Transverse colon (tissue), 4 donors: ENCODE measurements around the gene MRNIP. TPM values are rescaled to one million over a fixed set of nuclear protein-coding genes. Genes with fewer than 3 reads are reported as not detected.

Experiments used
- DNase-seq: peaks from one replicate; pipeline ENCODE4 v3.0.0-alpha.2; 2019
- H3K27ac ChIP-seq, 4 donors: fragments of 200-600 bp; sonication (generic); 2 replicates each; pipeline ENCODE4 v1.5.1; 2016 to 2018; ENCODE audit warnings: inconsistent platforms in 4 of 4
- H3K27me3 ChIP-seq: fragments of 200-600 bp; sonication (generic); 2 replicates; pipeline ENCODE4 v1.5.1; 2017; ENCODE audit warnings: inconsistent platforms
- H3K36me3 ChIP-seq, 4 donors: fragments of 200-600 bp; sonication (generic); 2 replicates each; pipeline ENCODE4 v1.5.1; 2017 to 2019; ENCODE audit warnings: inconsistent platforms in 4 of 4
- H3K4me1 ChIP-seq, 4 donors: fragments of 200-600 bp; sonication (generic); 2 replicates each; pipeline ENCODE4 v1.5.1; 2017 to 2020; ENCODE audit warnings: inconsistent platforms in 4 of 4
- H3K4me3 ChIP-seq, 4 donors: fragments of 200-600 bp; sonication (generic); 1 replicate in 1 of 4; 2 replicates in 3 of 4; pipeline versions ENCODE4 v1.5.1 to v1.6.1; 2017 to 2019; ENCODE audit warnings: inconsistent platforms in 4 of 4
- H3K9me3 ChIP-seq, 2 donors: fragments of 200-600 bp; sonication (generic); 2 replicates each; pipeline ENCODE4 v1.5.1; 2017 to 2019; ENCODE audit warnings: inconsistent platforms in 2 of 2
- EP300 ChIP-seq: sonication (generic); formaldehyde crosslinking; IDR thresholded peaks from one replicate; pipeline ENCODE4 v1.6.1; 2017; ENCODE audit warnings: antibody characterized with exemption, low read depth
- POLR2A ChIP-seq: fragments of 450-650 bp; IDR thresholded peaks from one replicate; pipeline ENCODE4 v1.6.1; 2016; ENCODE audit warnings: antibody characterized with exemption, mild to moderate bottlenecking, moderate library complexity
- POLR2AphosphoS5 ChIP-seq, 3 donors: sonication (generic); formaldehyde crosslinking; IDR thresholded peaks; one replicate each; pipeline ENCODE4 v1.6.1; 2016; ENCODE audit warnings: antibody characterized with exemption in 3 of 3
- WGBS, 2 donors: methylation state at CpG; one replicate each; pipeline ENCODE4 v1.1.5; 2018; ENCODE audit warnings: low coverage in 1 of 2; 5-methylcytosine and 5-hydroxymethylcytosine counted together
- in situ Hi-C, 4 donors: fragments of 200-750 bp; cut with MboI; loops; one replicate each; pipeline versions ENCODE4 v1.15.0 to v1.15.1; 2017; ENCODE audit warnings: low sequenced_read_pairs in 3 of 4, low pct_ligation_motif_present in 1 of 4, low pct_unique_long_range_greater_than_20kb in 1 of 4
- intact Hi-C: fragments of 100-400 bp; cut with DNase I; formaldehyde crosslinking; loops from one replicate; pipeline ENCODE4 v1.15.1; 2023; ENCODE audit warnings: low total_unique reads
- total RNA-seq, 4 donors: library from RNA; depleted of rRNA; stranded (reverse); fragments of >200 nt; gene quantifications; one replicate each; pipeline ENCODE4 v1.1.0, GENCODE V29; 2016
- TF ChIP-seq, protein P1 (sequence below), 5 experiments: fragments of 200-600 bp in 3 of 5; fragments of 450-650 bp in 2 of 5; sonication (generic) in 3 of 5; IDR thresholded peaks; 1 replicate in 2 of 5; 2 replicates in 3 of 5; pipeline ENCODE4 v1.5.1; 2016 to 2017; ENCODE audit warnings: antibody characterized with exemption in 5 of 5, inconsistent platforms in 3 of 5, mild to moderate bottlenecking in 2 of 5, moderate library complexity in 1 of 5

Gene MRNIP
- total RNA-seq, 4 donors from 2014 or later = 24.7 to 124 (median 42.9) TPM

DNA sequence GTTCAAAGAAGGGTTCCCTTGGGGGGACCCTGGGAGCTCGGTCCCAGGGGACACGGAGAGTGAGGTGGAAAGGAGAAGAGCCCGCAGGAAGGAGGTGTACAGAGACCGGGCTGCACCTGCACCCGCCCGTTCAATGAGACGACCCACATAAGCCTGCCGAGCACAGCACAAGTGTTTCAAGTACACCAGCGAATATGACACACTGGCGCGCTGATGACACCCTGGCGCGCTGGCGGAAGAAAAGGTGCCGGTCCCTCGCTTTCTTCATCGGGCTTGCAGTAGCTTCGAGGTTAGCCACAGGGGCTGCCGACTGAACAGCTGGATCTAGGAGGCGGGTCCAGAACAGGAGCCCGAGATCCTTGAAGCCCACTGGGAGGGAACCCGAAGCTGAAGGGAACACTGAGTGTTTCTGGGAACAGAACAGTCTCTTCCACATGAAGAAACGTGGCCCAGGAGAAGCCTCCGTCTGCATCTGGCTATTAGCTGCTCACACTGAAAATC, 47.7 kb upstream of the MRNIP start:
- in situ Hi-C loops = loop anchor here in 1 of 4 donors (25.0 kb wide), 1 partner anchor 181 kb away; no protein-coding TSS in a partner anchor

DNA sequence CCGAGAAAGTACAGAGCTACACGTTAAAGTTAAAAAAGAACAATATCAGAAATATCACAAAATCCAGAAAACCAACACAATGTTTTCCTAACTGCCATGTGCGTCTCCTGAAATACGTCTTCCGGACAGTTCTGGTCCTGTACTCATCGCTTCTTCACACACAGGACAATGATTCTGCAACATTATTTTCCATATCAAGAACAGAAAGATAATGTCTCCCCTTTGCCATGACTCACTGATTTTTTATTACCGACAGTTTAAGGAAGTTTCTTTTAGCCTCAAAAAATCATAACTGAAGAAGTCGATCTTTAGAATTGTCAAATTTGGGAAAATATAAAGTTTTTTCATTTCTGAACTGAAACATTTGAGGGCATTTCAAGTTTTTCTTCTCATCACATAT, 46.5 kb upstream of the MRNIP start:
- Histone ChIP-seq H3K4me1 (peaks cover 14 to 23% (median 20%) of the 10 kb centered on the region in 4 donors), H3K36me3 (peaks cover 0 to 10% (median 5%) of the 10 kb centered on the region in 4 donors), H3K9me3 (no peaks in the 10 kb centered on the region), H3K27ac (no peak overlapping the region), H3K4me3 (no peak overlapping the region), H3K27me3 (no peaks in the 10 kb centered on the region)
- no peak for DNase-seq
- WGBS, 2 donors = 83 to 86% methylated on average over 7 to 8 of the region's 8 CpGs
- no peak for TF ChIP-seq EP300
- TF ChIP-seq POLR2AphosphoS5 (IDR thresholded peaks at IDR 0.05) = no peak
- TF ChIP-seq, protein P1, sequence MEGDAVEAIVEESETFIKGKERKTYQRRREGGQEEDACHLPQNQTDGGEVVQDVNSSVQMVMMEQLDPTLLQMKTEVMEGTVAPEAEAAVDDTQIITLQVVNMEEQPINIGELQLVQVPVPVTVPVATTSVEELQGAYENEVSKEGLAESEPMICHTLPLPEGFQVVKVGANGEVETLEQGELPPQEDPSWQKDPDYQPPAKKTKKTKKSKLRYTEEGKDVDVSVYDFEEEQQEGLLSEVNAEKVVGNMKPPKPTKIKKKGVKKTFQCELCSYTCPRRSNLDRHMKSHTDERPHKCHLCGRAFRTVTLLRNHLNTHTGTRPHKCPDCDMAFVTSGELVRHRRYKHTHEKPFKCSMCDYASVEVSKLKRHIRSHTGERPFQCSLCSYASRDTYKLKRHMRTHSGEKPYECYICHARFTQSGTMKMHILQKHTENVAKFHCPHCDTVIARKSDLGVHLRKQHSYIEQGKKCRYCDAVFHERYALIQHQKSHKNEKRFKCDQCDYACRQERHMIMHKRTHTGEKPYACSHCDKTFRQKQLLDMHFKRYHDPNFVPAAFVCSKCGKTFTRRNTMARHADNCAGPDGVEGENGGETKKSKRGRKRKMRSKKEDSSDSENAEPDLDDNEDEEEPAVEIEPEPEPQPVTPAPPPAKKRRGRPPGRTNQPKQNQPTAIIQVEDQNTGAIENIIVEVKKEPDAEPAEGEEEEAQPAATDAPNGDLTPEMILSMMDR (IDR thresholded peaks at IDR 0.05) = no peak
- TF ChIP-seq POLR2A = no peak
- intact Hi-C loops = loop anchor here (5.0 kb wide), 1 partner anchor 103 kb away; no protein-coding TSS in a partner anchor
- in situ Hi-C loops = loop anchor here in 1 of 4 donors (25.0 kb wide), 1 partner anchor 182 kb away; no protein-coding TSS in a partner anchor

More for the DNA sequence above, 47.7 kb upstream of the MRNIP start:
- DNase-seq = no peak
- Histone ChIP-seq H3K27me3 (no peaks in the 10 kb centered on the region), H3K27ac (peak overlapping the region in 3 of 4 donors; percentile 82 to 88 (median 85)), H3K4me3 (peak overlapping the region in 3 of 4 donors; percentile 64 to 81 (median 67)), H3K9me3 (no peaks in the 10 kb centered on the region), H3K36me3 (peaks cover 0 to 10% (median 5%) of the 10 kb centered on the region in 4 donors), H3K4me1 (peaks cover 14 to 23% (median 20%) of the 10 kb centered on the region in 4 donors)
- TF ChIP-seq EP300 (no peak), POLR2A (no peak), POLR2AphosphoS5 (IDR thresholded peaks at IDR 0.05) (no peak)
- TF ChIP-seq, protein P1 (IDR thresholded peaks at IDR 0.05) = no peak
- WGBS, 2 donors = 89% methylated on average over 24 of the region's 24 CpGs; no CpG with 5 or more reads in 1 of the 2 donors
- intact Hi-C loops = loop anchor here (5.0 kb wide), 1 partner anchor 104 kb away; no protein-coding TSS in a partner anchor

DNA sequence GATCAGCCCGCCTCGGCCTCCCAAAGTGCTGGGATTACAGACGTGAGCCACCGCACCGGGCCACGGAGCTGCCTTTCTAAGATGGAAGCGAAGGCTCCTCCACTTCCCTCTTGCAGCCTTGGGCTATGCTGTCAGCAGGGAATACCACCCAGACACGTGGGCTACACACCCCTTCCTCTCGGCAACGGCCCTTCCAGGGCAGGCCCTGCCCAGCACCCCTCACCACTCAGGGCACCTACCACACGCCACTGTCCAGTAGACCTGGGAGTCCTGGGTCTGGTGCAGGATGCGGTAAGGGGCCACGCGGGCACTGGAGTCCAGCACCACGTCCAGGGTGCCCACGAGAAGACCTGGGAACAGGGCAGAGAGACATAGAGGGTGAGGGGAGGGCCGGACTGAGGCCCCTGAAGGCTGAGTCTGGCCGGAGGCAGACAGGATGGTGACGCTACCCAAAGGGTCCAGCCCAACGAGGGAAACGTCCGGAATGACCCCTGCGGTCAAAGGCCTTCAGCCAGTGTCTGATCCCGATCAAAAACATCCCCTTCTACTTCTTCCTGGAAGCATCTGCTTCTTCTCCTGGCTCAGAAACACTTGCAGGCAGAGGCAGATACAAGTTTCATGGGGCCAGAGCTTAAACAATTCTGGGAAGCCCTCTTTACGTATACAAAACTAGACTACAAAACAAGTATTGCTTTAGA, 46.0 kb upstream of the MRNIP start:
- no peak for TF ChIP-seq EP300
- TF ChIP-seq POLR2AphosphoS5 (IDR thresholded peaks at IDR 0.05) = no peak
- TF ChIP-seq POLR2A = no peak
- TF ChIP-seq, protein P1 (IDR thresholded peaks at IDR 0.05) = no peak
- intact Hi-C loops (loop anchor here (5.0 kb wide), 1 partner anchor 102 kb away; no protein-coding TSS in a partner anchor), in situ Hi-C loops (loop anchor here in 1 of 4 donors (25.0 kb wide), 1 partner anchor 183 kb away; no protein-coding TSS in a partner anchor)
- no peak for DNase-seq
- Histone ChIP-seq H3K36me3 (peaks cover 0 to 13% (median 5%) of the 10 kb centered on the region in 4 donors), H3K27ac (no peak overlapping the region), H3K27me3 (no peaks in the 10 kb centered on the region), H3K9me3 (no peaks in the 10 kb centered on the region), H3K4me1 (peaks cover 14 to 23% (median 20%) of the 10 kb centered on the region in 4 donors), H3K4me3 (no peak overlapping the region)
- 95 to 100% methylated on average over 1 to 25 of the region's 25 CpGs for WGBS, 2 donors

DNA sequence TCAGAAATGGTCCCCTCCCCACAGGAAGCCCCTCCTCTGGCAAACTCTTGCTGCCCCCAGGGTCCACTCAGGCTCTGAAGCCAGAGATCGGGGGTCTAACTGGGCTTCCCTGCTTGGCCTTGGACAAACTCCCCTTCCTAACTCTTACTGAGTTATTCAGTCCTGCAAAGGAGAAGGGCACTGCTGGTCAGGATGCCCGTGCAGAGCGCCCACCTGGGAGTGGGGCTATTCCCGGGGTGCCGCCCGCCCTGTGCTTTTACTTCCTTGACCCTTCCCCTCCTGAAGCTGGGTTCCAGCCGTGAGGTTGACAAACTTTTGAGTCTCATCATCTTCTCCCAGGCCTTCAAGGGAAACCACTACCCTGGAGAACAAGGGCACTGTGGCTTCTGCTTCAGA, 44.1 kb upstream of the MRNIP start:
- 98% methylated on average over 7 of the region's 7 CpGs; no CpG with 5 or more reads in 1 of the 2 donors for WGBS, 2 donors
- Histone ChIP-seq H3K36me3 (peaks cover 0 to 31% (median 13%) of the 10 kb centered on the region in 4 donors), H3K27ac (no peak overlapping the region), H3K9me3 (no peaks in the 10 kb centered on the region), H3K27me3 (no peaks in the 10 kb centered on the region), H3K4me3 (no peak overlapping the region), H3K4me1 (peaks cover 10 to 17% (median 12%) of the 10 kb centered on the region in 4 donors)
- in situ Hi-C loops (loop anchor here in 1 of 4 donors (25.0 kb wide), 1 partner anchor 185 kb away; no protein-coding TSS in a partner anchor), intact Hi-C loops (no loop called here)
- DNase-seq = no peak
- TF ChIP-seq EP300 = no peak
- TF ChIP-seq POLR2AphosphoS5 (IDR thresholded peaks at IDR 0.05) = no peak
- no peak for TF ChIP-seq POLR2A
- TF ChIP-seq, protein P1 (IDR thresholded peaks at IDR 0.05) = no peak
